Lower leg skin (tissue), 4 donors: ENCODE results near the gene TMX2. TPM values are rescaled to one million over a fixed set of nuclear protein-coding genes. Genes with fewer than 3 reads are reported as not detected.

ENCODE experiments used
- DNase-seq, 2 donors: peaks; one replicate each; pipeline ENCODE4 v3.0.0-alpha.2; 2019; ENCODE audit warnings: low spot score in 2 of 2
- H3K4me3 ChIP-seq: fragments of 200-600 bp; sonication (generic); 2 replicates; pipeline ENCODE4 v1.5.1; 2017; ENCODE audit warnings: mild to moderate bottlenecking, low read depth; ENCODE audit not compliant: poor library complexity, severe bottlenecking
- CTCF ChIP-seq, 3 donors: fragments of 450-650 bp; IDR thresholded peaks; one replicate each; pipeline ENCODE4 v1.5.1; 2016; ENCODE audit warnings: antibody characterized with exemption in 3 of 3, mild to moderate bottlenecking in 3 of 3, moderate library complexity in 2 of 3
- POLR2A ChIP-seq, 2 donors: fragments of 450-650 bp; IDR thresholded peaks; one replicate each; pipeline ENCODE4 v1.6.1; 2016 to 2017; ENCODE audit warnings: antibody characterized with exemption in 2 of 2, mild to moderate bottlenecking in 1 of 2, moderate library complexity in 1 of 2
- WGBS, 2 donors: methylation state at CpG; one replicate each; pipeline ENCODE4 v1.1.5; 2018; 5-methylcytosine and 5-hydroxymethylcytosine counted together
- intact Hi-C: fragments of 100-400 bp; cut with DNase I; formaldehyde crosslinking; loops from one replicate; pipeline ENCODE4 v1.15.0; 2023; ENCODE audit warnings: low total_unique reads
- total RNA-seq, 4 donors: library from RNA; depleted of rRNA; stranded (reverse); fragments of >200 nt; gene quantifications; one replicate each; pipeline ENCODE4 v1.1.0, GENCODE V29; 2016

The TMX2 gene
- total RNA-seq = 10 to 100 TPM; 41.8 to 60.4 (median 45.4) TPM

GRCh38 chr11:57712256-57713150 is at the start of gene TMX2:
TSS of gene TMX2 (plus strand) at chr11:57712593. CDS start at chr11:57712619, 26 bp downstream.
- TF ChIP-seq POLR2A (IDR thresholded peaks at IDR 0.05) = no peak
- TF ChIP-seq CTCF (IDR thresholded peaks at IDR 0.05) = no peak
- intact Hi-C loops = no loop called here
- DNase-seq = peak; percentile 96 to 98
- WGBS, 2 donors = 0 to 1% methylated on average over 52 of the region's 53 CpGs
- H3K4me3 ChIP-seq = peak within 1 kb of the TSS; percentile 98

GRCh38 chr11:57662893-57663292 is 49.5 kb upstream of the TMX2 start:
- no peak for TF ChIP-seq POLR2A (IDR thresholded peaks at IDR 0.05)
- TF ChIP-seq CTCF (IDR thresholded peaks at IDR 0.05) = no peak
- H3K4me3 ChIP-seq = no peak overlapping the region
- intact Hi-C loops = loop anchor here (10.0 kb wide), 1 partner anchor 328 kb away; the partner anchor contains the start of genes P2RX3 and SSRP1
- DNase-seq = no peak
- whole genome bisulfite sequencing, 2 donors = 44 to 61% methylated on average over 4 of the region's 4 CpGs

GRCh38 chr11:57663975-57664374 is 48.4 kb upstream of the TMX2 start:
- intact Hi-C loops = loop anchor here (10.0 kb wide), 1 partner anchor 329 kb away; the partner anchor contains the start of genes P2RX3 and SSRP1
- no peak overlapping the region for H3K4me3 ChIP-seq
- 80 to 88% methylated on average over 9 of the region's 9 CpGs for WGBS, 2 donors
- no peak for TF ChIP-seq POLR2A (IDR thresholded peaks at IDR 0.05)
- no peak for TF ChIP-seq CTCF (IDR thresholded peaks at IDR 0.05)
- no peak for DNase-seq

GRCh38 chr11:57667117-57667735 is 45.2 kb upstream of the TMX2 start:
- H3K4me3 ChIP-seq = peak overlapping the region; percentile 39
- DNase-seq = peak; percentile 97 to 99
- 0 to 2% methylated on average over 29 of the region's 29 CpGs for whole genome bisulfite sequencing, 2 donors
- TF ChIP-seq CTCF (IDR thresholded peaks at IDR 0.05) (no peak), POLR2A (IDR thresholded peaks at IDR 0.05) (no peak)
- intact Hi-C loops = loop anchor here (10.0 kb wide), 1 partner anchor 332 kb away; the partner anchor contains the start of genes P2RX3 and SSRP1

- H3K4me3 ChIP-seq = peak within 1 kb of the TSS; percentile 86
- intact Hi-C loops = loop anchor here (10.0 kb wide), 1 partner anchor 333 kb away; the partner anchor contains the start of genes P2RX3 and SSRP1
- no peak for TF ChIP-seq CTCF (IDR thresholded peaks at IDR 0.05)
- TF ChIP-seq POLR2A (IDR thresholded peaks at IDR 0.05) = no peak
- peak; percentile 99 to 100 for DNase-seq
- 0% methylated on average over 55 to 60 of the region's 96 CpGs for WGBS, 2 donors
These were observed 44.5 kb upstream of the TMX2 start, which contains the start of gene ZDHHC5 for GRCh38 chr11:57667736-57668433. TSS of gene ZDHHC5 (plus strand) at chr11:57668114. CDS start at chr11:57673091, 4,977 bp downstream.
